ENCODE results near the gene ZNF804B.

Gene ZNF804B

DNA sequence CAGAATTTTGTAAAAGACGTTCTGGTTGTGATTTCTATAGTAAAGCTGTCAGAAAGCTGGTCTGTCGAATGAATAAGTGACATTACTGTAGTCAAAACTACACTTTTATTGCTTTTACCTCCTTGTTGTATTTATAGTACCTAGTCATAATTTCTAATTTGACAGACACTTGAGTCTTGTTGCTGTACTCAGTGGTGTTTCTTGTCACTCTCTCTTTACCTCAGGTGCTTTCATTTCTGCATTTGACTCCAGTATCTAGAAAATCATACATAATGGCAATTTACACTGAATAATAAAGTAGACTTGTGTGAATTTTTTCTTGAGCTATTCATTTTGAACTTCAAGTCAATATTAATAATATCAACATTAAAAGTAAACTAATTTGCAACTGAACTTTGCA, 293.6 kb downstream of the ZNF804B start:
- H3K27me3 ChIP-seq (replicated peaks; ENCODE audit: control insufficient read depth, insufficient read depth, low read length), result no peaks in the 10 kb centered on the region
- no peaks in the 10 kb centered on the region for H3K36me3 ChIP-seq (ENCODE audit: control insufficient read depth, insufficient read depth, low read length)
- no peak for DNase-seq (ENCODE audit: extremely low read depth, insufficient read length)
- TF ChIP-seq, protein P1, sequence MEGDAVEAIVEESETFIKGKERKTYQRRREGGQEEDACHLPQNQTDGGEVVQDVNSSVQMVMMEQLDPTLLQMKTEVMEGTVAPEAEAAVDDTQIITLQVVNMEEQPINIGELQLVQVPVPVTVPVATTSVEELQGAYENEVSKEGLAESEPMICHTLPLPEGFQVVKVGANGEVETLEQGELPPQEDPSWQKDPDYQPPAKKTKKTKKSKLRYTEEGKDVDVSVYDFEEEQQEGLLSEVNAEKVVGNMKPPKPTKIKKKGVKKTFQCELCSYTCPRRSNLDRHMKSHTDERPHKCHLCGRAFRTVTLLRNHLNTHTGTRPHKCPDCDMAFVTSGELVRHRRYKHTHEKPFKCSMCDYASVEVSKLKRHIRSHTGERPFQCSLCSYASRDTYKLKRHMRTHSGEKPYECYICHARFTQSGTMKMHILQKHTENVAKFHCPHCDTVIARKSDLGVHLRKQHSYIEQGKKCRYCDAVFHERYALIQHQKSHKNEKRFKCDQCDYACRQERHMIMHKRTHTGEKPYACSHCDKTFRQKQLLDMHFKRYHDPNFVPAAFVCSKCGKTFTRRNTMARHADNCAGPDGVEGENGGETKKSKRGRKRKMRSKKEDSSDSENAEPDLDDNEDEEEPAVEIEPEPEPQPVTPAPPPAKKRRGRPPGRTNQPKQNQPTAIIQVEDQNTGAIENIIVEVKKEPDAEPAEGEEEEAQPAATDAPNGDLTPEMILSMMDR (IDR thresholded peaks at IDR 0.05; ENCODE audit: insufficient read depth, low read length, poor library complexity, severe bottlenecking), result no peak
- H3K4me3 ChIP-seq (replicated peaks; ENCODE audit: low read depth, low read length), result no peak overlapping the region

DNA sequence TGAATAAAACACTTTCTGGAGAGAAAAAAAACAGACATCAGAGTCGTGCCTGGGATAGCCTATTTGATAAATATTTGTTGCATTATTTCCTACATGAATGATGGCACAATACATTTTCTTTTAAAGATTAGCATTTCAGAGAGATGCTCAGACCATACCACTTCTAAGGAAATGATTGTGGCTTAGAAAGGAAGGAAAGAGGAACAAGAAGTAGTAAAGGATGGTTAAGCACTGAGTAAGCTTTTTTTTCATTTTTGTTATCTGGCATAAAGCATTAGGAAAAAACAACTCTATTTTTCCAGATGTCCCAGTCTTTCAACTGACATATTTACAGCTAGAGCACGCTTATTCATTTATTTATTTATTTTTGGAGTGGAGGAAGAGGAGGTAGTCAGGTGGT, 294.9 kb downstream of the ZNF804B start:
- H3K4me3 ChIP-seq (replicated peaks; ENCODE audit: low read depth, low read length), result no peak overlapping the region
- DNase-seq (ENCODE audit: extremely low read depth, insufficient read length), result no peak
- TF ChIP-seq, protein P1 (IDR thresholded peaks at IDR 0.05; ENCODE audit: insufficient read depth, low read length, poor library complexity, severe bottlenecking), result no peak
- H3K36me3 ChIP-seq (ENCODE audit: control insufficient read depth, insufficient read depth, low read length), result no peaks in the 10 kb centered on the region
- no peaks in the 10 kb centered on the region for H3K27me3 ChIP-seq (replicated peaks; ENCODE audit: control insufficient read depth, insufficient read depth, low read length)

- TF ChIP-seq, protein P1 (IDR thresholded peaks at IDR 0.05; ENCODE audit: insufficient read depth, low read length, poor library complexity, severe bottlenecking), result no peak
- Histone ChIP-seq H3K4me3 (replicated peaks; ENCODE audit: low read depth, low read length) (no peak overlapping the region), H3K36me3 (ENCODE audit: control insufficient read depth, insufficient read depth, low read length) (no peaks in the 10 kb centered on the region), H3K27me3 (replicated peaks; ENCODE audit: control insufficient read depth, insufficient read depth, low read length) (no peaks in the 10 kb centered on the region)
- DNase-seq (ENCODE audit: extremely low read depth, insufficient read length), result no peak
Observed at GRCh38 chr7:89060234-89060633, 300.7 kb downstream of the ZNF804B start.

DNA sequence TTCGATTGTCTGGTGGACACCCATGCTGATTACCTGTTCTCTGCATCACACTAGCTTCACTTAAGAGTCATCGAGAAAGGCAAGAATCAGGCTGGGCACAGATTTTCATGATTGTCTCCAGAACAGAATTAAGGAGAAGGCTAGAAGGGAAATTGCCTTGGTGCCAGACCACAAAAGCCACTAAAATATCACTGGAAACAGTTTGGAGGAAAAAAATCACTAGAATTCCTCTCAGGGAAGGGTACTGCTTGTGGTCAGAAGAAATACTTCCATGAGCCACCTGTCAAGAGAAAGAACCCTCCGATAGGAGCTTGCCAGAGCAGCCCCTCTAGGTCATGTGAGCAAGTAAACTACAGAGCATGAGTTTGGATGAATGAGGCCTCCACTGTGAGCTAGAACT, 305.3 kb downstream of the ZNF804B start:
- no peak for DNase-seq (ENCODE audit: extremely low read depth, insufficient read length)
- H3K4me3 ChIP-seq (replicated peaks; ENCODE audit: low read depth, low read length), result no peak overlapping the region
- no peaks in the 10 kb centered on the region for H3K36me3 ChIP-seq (ENCODE audit: control insufficient read depth, insufficient read depth, low read length)
- H3K27me3 ChIP-seq (replicated peaks; ENCODE audit: control insufficient read depth, insufficient read depth, low read length), result no peaks in the 10 kb centered on the region
- TF ChIP-seq, protein P1 (IDR thresholded peaks at IDR 0.05; ENCODE audit: insufficient read depth, low read length, poor library complexity, severe bottlenecking), result no peak

- DNase-seq (ENCODE audit: extremely low read depth, insufficient read length), result no peak
- no peaks in the 10 kb centered on the region for H3K36me3 ChIP-seq (ENCODE audit: control insufficient read depth, insufficient read depth, low read length)
- TF ChIP-seq, protein P1 (IDR thresholded peaks at IDR 0.05; ENCODE audit: insufficient read depth, low read length, poor library complexity, severe bottlenecking), result no peak
Observed at GRCh38 chr7:89067048-89067447, 307.5 kb downstream of the ZNF804B start.

DNA sequence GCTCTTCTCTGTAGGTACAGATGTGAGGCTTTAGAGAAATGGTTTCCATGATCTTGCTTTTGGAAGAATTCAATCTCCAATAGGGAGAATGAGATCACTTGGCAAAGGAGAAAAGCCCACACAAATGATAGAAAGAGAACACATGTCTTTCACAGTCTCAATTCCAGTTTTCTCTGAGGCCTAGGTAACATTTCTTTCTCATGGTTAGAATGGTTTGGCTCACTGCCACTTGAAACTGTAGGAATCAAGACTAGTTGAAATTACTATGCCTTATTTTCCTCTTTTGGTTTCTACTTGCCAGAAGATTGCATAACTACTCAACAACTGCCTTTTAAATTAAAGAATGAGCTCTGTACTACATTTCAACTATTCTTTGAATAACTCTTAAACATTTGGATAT, 312.6 kb downstream of the ZNF804B start:
- no peaks in the 10 kb centered on the region for H3K36me3 ChIP-seq (ENCODE audit: control insufficient read depth, insufficient read depth, low read length)
- TF ChIP-seq, protein P1 (IDR thresholded peaks at IDR 0.05; ENCODE audit: insufficient read depth, low read length, poor library complexity, severe bottlenecking), result no peak
- DNase-seq (ENCODE audit: extremely low read depth, insufficient read length), result no peak
- no peak overlapping the region for H3K4me3 ChIP-seq (replicated peaks; ENCODE audit: low read depth, low read length)
- no peaks in the 10 kb centered on the region for H3K27me3 ChIP-seq (replicated peaks; ENCODE audit: control insufficient read depth, insufficient read depth, low read length)

More at GRCh38 chr7:89067048-89067447, 307.5 kb downstream of the ZNF804B start:
- H3K4me3 ChIP-seq (replicated peaks; ENCODE audit: low read depth, low read length), result no peak overlapping the region
- H3K27me3 ChIP-seq (replicated peaks; ENCODE audit: control insufficient read depth, insufficient read depth, low read length), result no peaks in the 10 kb centered on the region

Measured in GM06990 (cell line).